Natural killer cell (primary cell): ENCODE measurements around the gene MMP17. TPM values are rescaled to one million over a fixed set of nuclear protein-coding genes. Genes with fewer than 3 reads are reported as not detected.
A peak's percentile ranks its signal among the peaks of the same experiment; 100 is the strongest.

ENCODE experiments used
- ATAC-seq, 3 donors: fragments of 150-1000 bp in 2 of 3; fragments of 200-7000 bp in 1 of 3; cut with Tn5 transposase; 1 replicate in 1 of 3; 2 replicates in 2 of 3; pipeline ENCODE4 v1.10.0; 2021; ENCODE audit warnings: mild to moderate bottlenecking in 2 of 3, moderate library complexity in 2 of 3
- DNase-seq, 2 donors: peaks; one replicate each; pipeline versions ENCODE4 v3.0.0 to v3.0.0-alpha.2; 2013 to 2021; ENCODE audit warnings: mixed read lengths in 1 of 2
- H3K27ac ChIP-seq: one replicate; pipeline ENCODE4 v1.5.1; 2013; ENCODE audit warnings: mild to moderate bottlenecking, low read length
- H3K27me3 ChIP-seq: one replicate; pipeline ENCODE4 v1.6.1; 2013; ENCODE audit warnings: low read length; ENCODE audit not compliant: control insufficient read depth, insufficient read depth
- H3K36me3 ChIP-seq: one replicate; pipeline ENCODE4 v1.6.1; 2013; ENCODE audit warnings: low read length; ENCODE audit not compliant: control insufficient read depth, insufficient read depth
- H3K4me1 ChIP-seq: one replicate; pipeline ENCODE4 v1.6.1; 2013; ENCODE audit warnings: low read length; ENCODE audit not compliant: control insufficient read depth, insufficient read depth
- H3K4me3 ChIP-seq: one replicate; pipeline ENCODE4 v1.5.1; 2013; ENCODE audit warnings: low read length
- H3K9me3 ChIP-seq: one replicate; pipeline ENCODE4 v1.6.1; 2013; ENCODE audit warnings: low read length; ENCODE audit not compliant: control insufficient read depth, insufficient read depth
- H3K27ac Mint-ChIP-seq, 2 donors: one replicate each; pipeline ENCODE4 v1.8.0; 2022; ENCODE audit warnings: mild to moderate bottlenecking in 2 of 2, mixed read lengths in 2 of 2, moderate library complexity in 1 of 2
- H3K27me3 Mint-ChIP-seq, 2 donors: one replicate each; pipeline ENCODE4 v1.8.0; 2022; ENCODE audit warnings: low read depth in 2 of 2, mixed read lengths in 2 of 2
- H3K36me3 Mint-ChIP-seq: one replicate; pipeline ENCODE4 v1.8.0; 2022; ENCODE audit warnings: mixed read lengths
- H3K4me1 Mint-ChIP-seq, 2 donors: one replicate each; pipeline ENCODE4 v1.8.0; 2022; ENCODE audit warnings: mixed read lengths in 2 of 2
- H3K4me3 Mint-ChIP-seq: one replicate; pipeline ENCODE4 v1.8.0; 2022; ENCODE audit warnings: mild to moderate bottlenecking, moderate library complexity, mixed read lengths
- H3K9me3 Mint-ChIP-seq, 2 donors: one replicate each; pipeline ENCODE4 v1.8.0; 2022; ENCODE audit warnings: mixed read lengths in 2 of 2
- CTCF ChIP-seq: fragments of 200-600 bp; IDR thresholded peaks from one replicate; pipeline ENCODE4 v1.8.0; 2022; ENCODE audit warnings: antibody characterized with exemption
- WGBS: methylation state at CpG from one replicate; pipeline ENCODE4 v1.1.7; 2013; ENCODE audit warnings: missing lambda C conversion rate; ENCODE audit not compliant: insufficient coverage; 5-methylcytosine and 5-hydroxymethylcytosine counted together
- intact Hi-C: fragments of 100-400 bp; cut with micrococcal nuclease; formaldehyde crosslinking; loops from one replicate; pipeline ENCODE4 v1.14.2; 2022
- total RNA-seq, 4 donors: library from RNA; stranded (reverse); fragments of 120-200 nt in 1 of 4; gene quantifications; one replicate each; pipeline versions ENCODE4 v1.2.3 to v1.2.4, GENCODE V29; 2013 to 2022

Gene MMP17
- total RNA-seq = 1 to 10 TPM; 1.6 to 2.0 (median 1.7) TPM
- 10.9 TPM for total RNA-seq (2013)

- DNase-seq (peak in 1 of 2 donors; percentile 63), ATAC-seq (peak; percentile 80 to 88 (median 84))
- Histone ChIP-seq H3K4me1 (peaks cover 29% of the 10 kb centered on the region), H3K9me3 (no peaks in the 10 kb centered on the region), H3K4me3 (peak within 1 kb of the TSS; percentile 37), H3K27ac (no peak within 1 kb of the TSS), H3K27me3 (peaks cover 16% of the 10 kb centered on the region), H3K36me3 (no peaks in the 10 kb centered on the region)
- no peak within 1 kb of the TSS for H3K27ac Mint-ChIP-seq
- peaks cover 22 to 31% of the 10 kb centered on the region in 2 donors for H3K27me3 Mint-ChIP-seq
- TF ChIP-seq CTCF = no peak
- H3K4me1 Mint-ChIP-seq = peaks cover 4 to 11% of the 10 kb centered on the region in 2 donors
- H3K9me3 Mint-ChIP-seq = no peaks in the 10 kb centered on the region
- peak within 1 kb of the TSS; percentile 83 for H3K4me3 Mint-ChIP-seq
- no peaks in the 10 kb centered on the region for H3K36me3 Mint-ChIP-seq
- under 1% methylated on average over 85 of the region's 86 CpGs for WGBS
- intact Hi-C loops = no loop called here
Observed at GRCh38 chr12:131827961-131828534, at the start of gene MMP17. Gene MMP17, plus strand, starts transcription at chr12:131828393. Its CDS starts 102 bp downstream, at chr12:131828495.

DNA sequence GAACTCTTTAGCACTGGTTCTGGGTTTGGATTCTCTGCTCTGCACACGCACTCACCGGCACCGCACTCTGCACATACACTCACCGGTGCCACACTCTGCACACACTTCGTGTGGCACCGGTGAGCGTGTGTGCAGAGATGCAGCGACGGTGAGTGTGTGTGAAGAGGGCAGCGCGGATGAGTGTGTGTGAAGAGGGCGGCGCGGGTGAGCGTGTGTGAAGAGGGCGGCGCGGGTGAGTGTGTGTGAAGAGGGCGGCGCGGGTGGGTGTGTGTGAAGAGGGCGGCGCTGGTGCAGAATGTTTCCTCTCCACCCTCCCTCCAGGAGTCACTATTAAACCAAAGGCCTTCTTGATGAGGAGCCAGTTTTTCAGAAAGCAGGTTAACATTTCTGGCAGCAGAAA, 49.2 kb upstream of the MMP17 start:
- Mint-ChIP-seq H3K9me3 (no peaks in the 10 kb centered on the region), H3K27ac (no peak overlapping the region), H3K4me3 (no peak overlapping the region), H3K4me1 (peaks cover 0 to under 1% of the 10 kb centered on the region in 2 donors), H3K36me3 (peaks cover 6% of the 10 kb centered on the region), H3K27me3 (no peaks in the 10 kb centered on the region)
- Histone ChIP-seq H3K36me3 (peaks cover 58% of the 10 kb centered on the region), H3K27me3 (no peaks in the 10 kb centered on the region), H3K27ac (no peak overlapping the region), H3K4me1 (peaks cover 6% of the 10 kb centered on the region), H3K9me3 (no peaks in the 10 kb centered on the region), H3K4me3 (no peak overlapping the region)
- no peak for TF ChIP-seq CTCF
- intact Hi-C loops = no loop called here
- 98% methylated on average over 22 of the region's 23 CpGs for WGBS
- ATAC-seq = no peak
- no peak for DNase-seq

DNA sequence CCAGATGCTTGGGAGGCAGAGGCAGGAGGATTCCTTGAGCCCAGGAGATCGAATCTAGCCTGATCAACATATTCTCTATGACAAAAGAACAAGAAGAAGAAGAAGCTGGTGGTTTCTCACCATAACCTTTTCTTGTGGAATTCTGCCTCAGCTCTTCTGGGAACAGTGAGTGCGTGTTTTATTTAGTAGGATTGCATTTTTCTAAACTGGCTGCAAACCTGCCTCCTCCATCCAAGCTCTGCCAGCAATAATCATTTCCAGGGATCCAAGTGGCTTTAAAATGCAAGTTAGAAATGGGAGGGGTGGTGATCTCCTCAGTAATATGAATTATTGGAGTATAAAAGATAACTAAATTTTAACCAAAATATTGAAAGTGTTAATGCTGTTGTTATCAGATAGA, 46.1 kb upstream of the MMP17 start:
- H3K9me3 ChIP-seq = no peaks in the 10 kb centered on the region
- no peaks in the 10 kb centered on the region for H3K27me3 Mint-ChIP-seq
- peaks cover 62% of the 10 kb centered on the region for H3K36me3 ChIP-seq
- H3K27me3 ChIP-seq = no peaks in the 10 kb centered on the region
- no CpG with 5 or more reads among the region's 2 CpGs for WGBS
- no peak overlapping the region for H3K27ac ChIP-seq
- H3K36me3 Mint-ChIP-seq = peaks cover 17% of the 10 kb centered on the region
- no peaks in the 10 kb centered on the region for H3K9me3 Mint-ChIP-seq
- no peak overlapping the region for H3K4me3 Mint-ChIP-seq
- no peaks in the 10 kb centered on the region for H3K4me1 ChIP-seq
- no peak for DNase-seq
- intact Hi-C loops = no loop called here
- no peak overlapping the region for H3K4me3 ChIP-seq
- ATAC-seq = no peak
- TF ChIP-seq CTCF = no peak
- H3K27ac Mint-ChIP-seq = no peak overlapping the region
- H3K4me1 Mint-ChIP-seq = peaks cover 0 to 7% of the 10 kb centered on the region in 2 donors
